Bronchial epithelial cell (primary cell): ENCODE results near the gene FAM20A. TPM values are rescaled to one million over a fixed set of nuclear protein-coding genes. Genes with fewer than 3 reads are reported as not detected.

Experiments
- DNase-seq: peaks from one replicate; pipeline ENCODE4 v3.0.0-alpha.2; 2010; ENCODE audit warnings: low read depth
- FAIRE-seq: peaks from 2 replicates; lab custom pipeline; 2011; peaks lifted over from hg19 to GRCh38; lab: Jason Lieb, UNC
- H3K27me3 ChIP-seq: 2 replicates; pipeline ENCODE4 v1.5.1; 2011; ENCODE audit warnings: low read length; ENCODE audit not compliant: control insufficient read depth, insufficient read depth
- H3K36me3 ChIP-seq: 2 replicates; pipeline ENCODE4 v1.5.1; 2011; ENCODE audit warnings: low read length; ENCODE audit not compliant: control insufficient read depth, insufficient read depth
- H3K4me3 ChIP-seq: 2 replicates; pipeline ENCODE4 v1.5.1; 2011; ENCODE audit warnings: mild to moderate bottlenecking, low read depth, low read length, control low read depth
- CTCF ChIP-seq: IDR thresholded peaks from 2 replicates; pipeline ENCODE4 v1.5.1; 2011; ENCODE audit warnings: mild to moderate bottlenecking, moderate library complexity, low read length, control low read depth, inconsistent platforms; ENCODE audit not compliant: insufficient read depth, severe bottlenecking
- total RNA-seq: library from RNA; depleted of rRNA; stranded (reverse); fragments of >200 nt; gene quantifications from 2 replicates; pipeline ENCODE4 v1.2.1, GENCODE V29; 2014

FAM20A gene
- total RNA-seq, 1 donor from 2014 or later = 0.26 TPM

GRCh38 chr17:68592682-68593641 is 8.2 kb downstream of the FAM20A start:
- H3K36me3 ChIP-seq = no peaks in the 10 kb centered on the region
- FAIRE-seq (no peak), DNase-seq (no peak)
- no peak for TF ChIP-seq CTCF
- no peak overlapping the region for H3K4me3 ChIP-seq
- no peaks in the 10 kb centered on the region for H3K27me3 ChIP-seq

- no peaks in the 10 kb centered on the region for H3K36me3 ChIP-seq
- H3K27me3 ChIP-seq = no peaks in the 10 kb centered on the region
- DNase-seq = no peak
- no peak for TF ChIP-seq CTCF
- H3K4me3 ChIP-seq = no peak overlapping the region
- no peak for FAIRE-seq
These were observed 9.2 kb downstream of the FAM20A start for GRCh38 chr17:68592009-68592408.

- no peak for TF ChIP-seq CTCF
- H3K27me3 ChIP-seq = no peaks in the 10 kb centered on the region
- H3K36me3 ChIP-seq = no peaks in the 10 kb centered on the region
- no peak for DNase-seq
- no peak for FAIRE-seq
- no peak overlapping the region for H3K4me3 ChIP-seq
These were observed 9.6 kb downstream of the FAM20A start for GRCh38 chr17:68591583-68591982.

GRCh38 chr17:68589086-68589485 is 12.1 kb downstream of the FAM20A start:
- Histone ChIP-seq H3K27me3 (no peaks in the 10 kb centered on the region), H3K36me3 (no peaks in the 10 kb centered on the region), H3K4me3 (no peak overlapping the region)
- FAIRE-seq = no peak
- no peak for DNase-seq
- no peak for TF ChIP-seq CTCF

GRCh38 chr17:68588362-68588761 is 12.8 kb downstream of the FAM20A start:
- Histone ChIP-seq H3K4me3 (no peak overlapping the region), H3K36me3 (no peaks in the 10 kb centered on the region), H3K27me3 (no peaks in the 10 kb centered on the region)
- TF ChIP-seq CTCF = no peak
- no peak for DNase-seq
- no peak for FAIRE-seq
